ENCODE measurements around the gene NWD2. TPM values are rescaled to one million over a fixed set of nuclear protein-coding genes. Genes with fewer than 3 reads are reported as not detected.
A peak's percentile ranks its signal among the peaks of the same experiment; 100 is the strongest.
"Not testable (repeated sequence)": the region's sequence is repeated elsewhere in the genome, so short reads cannot be mapped to it uniquely, and the experiment has no call there.

Gene NWD2
- total RNA-seq, 1 experiment from 2014 or later = not detected

GRCh38 chr4:37471971-37472370 lies 227.4 kb downstream of the NWD2 start:
- no peak for DNase-seq (ENCODE audit: low read depth, low spot score)
- in situ Hi-C loops (cut with HindIII; ENCODE audit: low pct_unique_long_range_greater_than_20kb, low sequenced_read_pairs) = no loop called here

- no peak for DNase-seq (ENCODE audit: low read depth, low spot score)
- in situ Hi-C loops (cut with HindIII; ENCODE audit: low pct_unique_long_range_greater_than_20kb, low sequenced_read_pairs) = no loop called here
These were observed 229.3 kb downstream of the NWD2 start for GRCh38 chr4:37473807-37474206.

DNA sequence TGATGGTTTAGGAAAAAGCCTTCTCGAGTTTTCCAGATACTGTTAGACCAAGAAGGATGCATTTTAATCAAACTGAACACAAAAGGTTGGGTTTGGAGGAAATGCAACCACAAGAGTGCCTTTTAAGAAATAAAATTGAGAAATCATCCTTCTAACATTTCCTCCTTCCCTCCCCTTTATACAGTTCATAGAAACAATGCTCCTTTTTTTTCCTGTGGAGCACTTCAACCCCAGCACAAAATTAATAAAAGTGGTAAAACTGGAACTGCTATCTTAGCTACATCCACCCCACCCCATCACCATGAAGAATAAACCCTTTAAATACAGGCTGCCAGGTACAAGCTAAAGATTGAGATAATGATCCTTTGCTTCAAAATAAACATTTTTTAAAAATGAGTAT lies 230.5 kb downstream of the NWD2 start:
- peak; percentile 15 for DNase-seq (ENCODE audit: low read depth, low spot score)
- in situ Hi-C loops (cut with HindIII; ENCODE audit: low pct_unique_long_range_greater_than_20kb, low sequenced_read_pairs) = no loop called here

GRCh38 chr4:37475776-37476175 lies 231.2 kb downstream of the NWD2 start:
- in situ Hi-C loops (cut with HindIII; ENCODE audit: low pct_unique_long_range_greater_than_20kb, low sequenced_read_pairs) = no loop called here
- no peak for DNase-seq (ENCODE audit: low read depth, low spot score)

DNA sequence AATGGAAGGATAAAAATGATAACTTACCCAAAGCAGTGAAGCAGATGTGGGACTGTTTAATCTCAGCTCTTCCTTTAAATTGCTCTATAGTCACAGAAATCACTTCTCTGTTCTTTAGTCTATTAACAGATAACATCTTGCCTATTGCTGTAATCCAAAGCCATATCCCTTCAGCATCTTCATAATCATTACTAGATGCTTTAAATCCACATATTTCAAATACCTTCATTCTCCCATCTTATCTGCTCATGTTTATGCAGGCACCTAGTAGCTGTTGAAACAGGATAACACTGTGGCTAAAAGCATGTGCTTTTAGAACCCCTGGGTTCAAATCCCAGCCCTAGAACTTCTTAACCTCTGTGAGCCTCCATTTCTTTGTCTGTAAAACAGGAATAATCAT lies 231.7 kb downstream of the NWD2 start:
- DNase-seq (ENCODE audit: low read depth, low spot score) = no peak
- in situ Hi-C loops (cut with HindIII; ENCODE audit: low pct_unique_long_range_greater_than_20kb, low sequenced_read_pairs) = no loop called here

DNA sequence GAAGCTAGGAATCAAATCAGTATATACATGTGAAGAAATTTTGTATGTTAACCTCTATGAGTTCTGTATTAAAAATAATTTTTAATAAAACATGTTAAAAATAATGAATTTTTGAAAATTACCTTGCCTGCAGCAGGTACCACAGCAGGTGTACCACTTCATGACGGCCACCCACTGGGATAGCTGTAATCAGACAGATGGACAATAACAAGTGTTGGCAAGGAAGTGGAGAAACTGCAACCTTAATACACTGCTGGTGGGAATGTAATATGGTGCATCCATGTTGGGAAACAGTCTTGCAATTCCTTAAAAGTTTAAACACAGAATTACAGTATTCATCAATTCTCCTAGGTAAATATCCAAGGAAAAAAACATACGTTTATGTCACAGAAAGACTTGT lies 232.1 kb downstream of the NWD2 start:
- in situ Hi-C loops (cut with HindIII; ENCODE audit: low pct_unique_long_range_greater_than_20kb, low sequenced_read_pairs) = no loop called here
- no peak for DNase-seq (ENCODE audit: low read depth, low spot score)

DNA sequence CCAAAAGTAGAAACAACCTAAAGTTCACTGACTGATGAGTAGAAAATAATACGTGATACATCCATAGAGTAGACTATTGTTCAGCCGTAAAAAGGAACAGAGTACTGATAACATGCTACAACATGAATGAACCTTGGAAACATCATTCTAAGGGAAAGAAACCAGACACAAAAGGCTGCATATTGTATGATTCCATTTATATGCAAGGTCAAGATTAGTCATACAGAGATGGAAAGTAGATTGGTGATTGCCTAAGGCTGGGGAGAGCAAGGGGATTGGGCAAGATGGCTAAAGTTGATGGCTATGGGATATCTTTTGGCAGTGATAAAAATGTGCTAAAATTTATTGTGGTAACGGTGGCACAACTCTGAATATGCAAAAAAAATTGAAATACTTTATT lies 232.6 kb downstream of the NWD2 start:
- no peak for DNase-seq (ENCODE audit: low read depth, low spot score)
- in situ Hi-C loops (cut with HindIII; ENCODE audit: low pct_unique_long_range_greater_than_20kb, low sequenced_read_pairs) = no loop called here

DNA sequence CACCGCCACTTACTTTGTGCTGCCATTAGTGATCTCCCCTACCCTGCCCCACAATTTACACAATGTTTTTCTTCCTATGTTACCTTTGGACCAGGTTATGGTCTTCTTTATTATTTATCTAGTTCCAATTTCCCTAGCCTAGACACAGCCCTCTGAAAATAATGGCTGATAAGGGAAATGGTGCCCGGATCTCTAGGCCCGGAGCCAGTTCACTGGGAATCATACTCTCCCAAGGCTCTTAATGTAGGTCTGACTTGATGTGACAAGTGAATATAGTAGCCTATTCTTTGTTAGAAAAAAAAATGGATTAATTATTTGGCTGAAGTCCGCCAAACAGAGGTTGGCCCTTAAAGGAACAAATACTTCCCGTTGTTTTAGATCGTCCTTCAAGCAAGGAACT lies 233.6 kb downstream of the NWD2 start:
- DNase-seq (ENCODE audit: low read depth, low spot score) = no peak
- in situ Hi-C loops (cut with HindIII; ENCODE audit: low pct_unique_long_range_greater_than_20kb, low sequenced_read_pairs) = no loop called here

GRCh38 chr4:37480509-37480908 lies 236.0 kb downstream of the NWD2 start:
- no peak for DNase-seq (ENCODE audit: low read depth, low spot score)
- in situ Hi-C loops (cut with HindIII; ENCODE audit: low pct_unique_long_range_greater_than_20kb, low sequenced_read_pairs) = no loop called here

DNA sequence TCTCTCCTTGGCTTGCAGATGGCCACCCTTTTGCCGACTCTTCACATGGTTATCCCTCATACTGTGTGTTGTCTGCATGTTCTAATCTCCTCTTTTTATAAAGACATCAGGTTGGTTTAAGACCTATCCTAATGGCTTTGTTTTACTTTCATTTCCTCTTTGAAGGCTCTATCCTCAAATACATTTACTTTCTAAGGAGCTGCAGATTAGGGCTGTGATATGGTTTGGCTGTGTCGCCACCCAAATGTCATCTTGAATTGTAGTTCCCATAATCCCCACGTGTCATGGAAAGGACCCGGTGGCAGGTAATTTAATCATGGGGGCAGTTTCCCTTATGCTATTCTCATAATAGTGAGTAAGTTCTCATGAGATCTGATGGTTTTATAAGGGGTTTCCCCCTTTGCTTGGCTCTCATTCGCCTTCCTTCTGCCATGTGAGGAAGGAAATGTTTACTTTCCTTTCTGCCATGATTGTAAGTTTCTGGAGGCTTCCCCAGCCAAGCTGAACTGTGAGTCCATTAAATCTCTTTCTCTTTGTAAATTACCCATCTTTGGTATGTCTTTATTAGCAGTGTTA lies 237.1 kb downstream of the NWD2 start:
- DNase-seq (ENCODE audit: low read depth, low spot score) = no peak
- in situ Hi-C loops (cut with HindIII; ENCODE audit: low pct_unique_long_range_greater_than_20kb, low sequenced_read_pairs) = no loop called here

- DNase-seq (ENCODE audit: low read depth, low spot score) = no peak
- in situ Hi-C loops (cut with HindIII; ENCODE audit: low pct_unique_long_range_greater_than_20kb, low sequenced_read_pairs) = no loop called here
These were observed 237.8 kb downstream of the NWD2 start for GRCh38 chr4:37482236-37482913.

DNA sequence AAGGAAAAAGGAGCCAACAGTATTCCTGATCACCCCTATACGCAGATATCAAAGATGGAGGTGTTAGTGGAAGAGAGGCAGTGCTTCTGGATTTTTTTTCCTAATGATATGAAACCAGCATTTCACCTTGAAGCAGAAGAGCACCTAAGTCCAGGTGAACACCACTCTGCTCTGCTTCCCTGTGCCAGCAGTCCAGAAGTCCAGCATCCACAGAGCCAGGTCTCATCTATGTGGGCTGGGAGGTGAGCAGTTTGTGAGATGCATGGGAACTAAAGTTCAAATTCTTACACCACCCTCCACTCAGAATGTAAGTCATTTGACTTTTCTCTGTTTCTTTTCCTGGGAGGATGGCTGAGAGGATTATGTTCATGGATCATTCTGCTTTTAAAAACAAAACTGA lies 239.1 kb downstream of the NWD2 start:
- in situ Hi-C loops (cut with HindIII; ENCODE audit: low pct_unique_long_range_greater_than_20kb, low sequenced_read_pairs) = no loop called here
- DNase-seq (ENCODE audit: low read depth, low spot score) = no peak

GRCh38 chr4:37486166-37486565 lies 241.6 kb downstream of the NWD2 start:
- in situ Hi-C loops (cut with HindIII; ENCODE audit: low pct_unique_long_range_greater_than_20kb, low sequenced_read_pairs) = no loop called here
- DNase-seq (ENCODE audit: low read depth, low spot score) = no peak

DNA sequence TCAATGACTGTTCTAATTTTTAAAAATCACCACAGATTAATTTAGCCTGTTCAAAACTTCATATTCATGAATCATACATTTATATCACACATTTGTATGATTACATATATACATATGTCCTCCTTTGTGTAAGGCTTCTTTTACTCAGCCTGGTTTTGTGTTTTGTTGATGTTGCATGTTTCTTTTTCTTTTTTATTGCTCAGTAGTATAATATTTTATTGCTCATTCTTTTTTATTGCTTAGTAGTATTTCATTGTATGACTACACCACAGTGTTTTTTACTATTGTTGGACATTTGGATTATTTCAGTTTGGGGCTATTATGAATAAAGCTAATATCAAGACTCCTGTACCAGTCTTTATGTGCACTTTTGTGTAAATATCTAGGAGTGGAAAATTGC lies 243.1 kb downstream of the NWD2 start:
- in situ Hi-C loops (cut with HindIII; ENCODE audit: low pct_unique_long_range_greater_than_20kb, low sequenced_read_pairs) = no loop called here
- no peak for DNase-seq (ENCODE audit: low read depth, low spot score)

DNA sequence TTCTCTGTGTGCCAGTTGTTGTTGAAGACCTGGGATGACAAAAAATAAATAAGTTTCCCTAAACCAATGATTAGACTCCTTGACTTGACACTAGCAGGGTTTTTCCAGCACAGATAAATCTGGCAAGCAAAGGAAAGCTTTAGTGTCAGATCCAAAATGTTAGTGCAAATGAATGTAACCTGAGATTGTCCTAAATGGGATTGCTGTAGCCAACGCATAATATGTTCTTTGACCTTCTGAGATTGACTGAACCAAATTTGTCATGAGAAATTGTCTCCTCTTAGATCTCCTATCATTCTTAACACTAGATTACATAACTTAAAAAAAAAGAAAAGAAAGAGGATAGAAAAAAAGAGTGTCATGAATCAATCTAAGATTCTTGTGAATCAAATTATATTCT lies 245.2 kb downstream of the NWD2 start:
- in situ Hi-C loops (cut with HindIII; ENCODE audit: low pct_unique_long_range_greater_than_20kb, low sequenced_read_pairs) = no loop called here
- no peak for DNase-seq (ENCODE audit: low read depth, low spot score)

DNA sequence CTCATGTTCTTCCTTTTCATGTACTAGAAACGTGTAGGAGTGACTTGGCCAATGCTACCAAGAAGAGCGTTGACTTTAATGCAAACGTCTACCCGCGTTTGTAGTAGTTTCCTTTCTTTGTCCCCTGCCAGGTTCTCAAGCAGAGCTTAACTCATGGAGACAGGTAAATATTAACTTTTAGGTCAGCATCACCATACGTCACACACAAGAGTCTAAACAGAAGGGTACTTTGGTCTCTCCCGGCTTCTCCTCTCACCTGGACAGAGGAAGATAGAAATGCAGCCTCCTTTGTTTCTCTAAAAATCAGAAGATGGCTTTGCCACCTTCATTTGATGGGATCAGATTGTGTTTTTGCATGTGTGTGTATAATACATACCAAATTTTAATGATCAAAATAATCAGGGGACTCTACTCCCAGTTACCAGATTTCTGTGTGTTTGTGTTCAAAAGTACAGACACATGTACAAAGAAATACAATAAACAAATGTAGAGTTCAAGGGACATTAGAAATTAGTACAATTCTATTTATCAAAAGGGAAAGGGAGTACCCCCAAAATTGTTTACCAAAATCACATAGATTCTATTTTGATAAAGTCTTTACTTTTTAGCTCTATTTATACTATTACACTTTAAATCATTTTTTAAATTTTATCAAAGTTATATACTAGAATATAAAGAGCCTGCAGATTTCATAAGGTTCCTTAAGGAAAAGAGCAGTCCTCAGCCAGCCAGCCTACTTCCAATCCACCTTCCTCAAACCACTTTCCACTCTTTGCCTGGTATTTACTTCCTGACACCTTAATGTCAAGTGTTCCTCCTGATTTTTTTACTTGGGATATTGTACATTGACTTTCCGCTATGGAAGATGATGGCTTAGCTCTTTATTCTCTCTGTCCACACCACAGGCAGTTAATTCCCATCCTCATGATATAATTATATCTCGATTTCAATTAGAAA lies 246.1 kb downstream of the NWD2 start:
- in situ Hi-C loops (cut with HindIII; ENCODE audit: low pct_unique_long_range_greater_than_20kb, low sequenced_read_pairs) = no loop called here
- no peak for DNase-seq (ENCODE audit: low read depth, low spot score)

- DNase-seq (ENCODE audit: low read depth, low spot score); in situ Hi-C loops (cut with HindIII; ENCODE audit: low pct_unique_long_range_greater_than_20kb, low sequenced_read_pairs): not testable (repeated sequence)
These were observed 250.8 kb downstream of the NWD2 start for GRCh38 chr4:37495353-37495752.

All from SK-MEL-5 (cell line).